Ectodermal cell (in vitro differentiated cells): ENCODE data around the gene AP3B1.
"Not testable (repeated sequence)": the region's sequence is repeated elsewhere in the genome, so short reads cannot be mapped to it uniquely, and the experiment has no call there.

ENCODE experiments used
- H3K27ac ChIP-seq: 2 replicates; pipeline ENCODE4 v1.7.0; 2013; ENCODE audit warnings: mild to moderate bottlenecking, low read depth, low read length; ENCODE audit not compliant: insufficient read depth, poor library complexity, severe bottlenecking
- H3K27me3 ChIP-seq: 2 replicates; pipeline ENCODE4 v1.7.0; 2013; ENCODE audit warnings: mild to moderate bottlenecking, low read length; ENCODE audit not compliant: insufficient read depth, control insufficient read depth, poor library complexity, severe bottlenecking
- H3K36me3 ChIP-seq: one replicate; pipeline ENCODE4 v1.7.0; 2013; ENCODE audit warnings: low read length; ENCODE audit not compliant: control insufficient read depth, insufficient read depth
- H3K4me1 ChIP-seq: one replicate; pipeline ENCODE4 v1.7.0; 2013; ENCODE audit warnings: low read length; ENCODE audit not compliant: control insufficient read depth, insufficient read depth
- H3K4me3 ChIP-seq: 2 replicates; pipeline ENCODE4 v1.7.0; 2013; ENCODE audit warnings: low read depth, low read length, control low read depth; ENCODE audit not compliant: insufficient read depth
- H3K9me3 ChIP-seq: 2 replicates; pipeline ENCODE4 v1.7.0; 2013; ENCODE audit warnings: mild to moderate bottlenecking, low read length, moderate library complexity; ENCODE audit not compliant: control insufficient read depth
- WGBS, 2 experiments: methylation state at CpG; one replicate each; pipeline ENCODE4 v1.1.7; 2013; ENCODE audit warnings: missing lambda C conversion rate in 2 of 2; 5-methylcytosine and 5-hydroxymethylcytosine counted together

Gene AP3B1

GRCh38 chr5:78090002-78090401 lies 204.5 kb downstream of the AP3B1 start:
- Histone ChIP-seq H3K27me3 (no peaks in the 10 kb centered on the region), H3K27ac (no peak overlapping the region), H3K4me1 (no peaks in the 10 kb centered on the region), H3K36me3 (peaks cover under 1% of the 10 kb centered on the region), H3K4me3 (no peak overlapping the region), H3K9me3 (no peaks in the 10 kb centered on the region)
- WGBS, 2 experiments = 93 to 100% methylated on average over 1 of the region's 1 CpG

GRCh38 chr5:78078858-78079257 lies 215.6 kb downstream of the AP3B1 start:
- H3K9me3 ChIP-seq = no peaks in the 10 kb centered on the region
- H3K36me3 ChIP-seq = no peaks in the 10 kb centered on the region
- no peak overlapping the region for H3K27ac ChIP-seq
- no peak overlapping the region for H3K4me3 ChIP-seq
- no peaks in the 10 kb centered on the region for H3K27me3 ChIP-seq
- no peaks in the 10 kb centered on the region for H3K4me1 ChIP-seq

GRCh38 chr5:78077369-78078068 lies 217.0 kb downstream of the AP3B1 start:
- 94 to 96% methylated on average over 4 of the region's 4 CpGs for WGBS, 2 experiments
- H3K36me3 ChIP-seq = no peaks in the 10 kb centered on the region
- H3K27ac ChIP-seq = no peak overlapping the region
- H3K9me3 ChIP-seq = no peaks in the 10 kb centered on the region
- H3K4me3 ChIP-seq = no peak overlapping the region
- H3K27me3 ChIP-seq = no peaks in the 10 kb centered on the region
- H3K4me1 ChIP-seq = no peaks in the 10 kb centered on the region

- WGBS, 2 experiments = 77 to 81% methylated on average over 2 of the region's 2 CpGs
These were observed 218.1 kb downstream of the AP3B1 start for GRCh38 chr5:78076351-78076750.

GRCh38 chr5:78075301-78075700 lies 219.2 kb downstream of the AP3B1 start:
- no peaks in the 10 kb centered on the region for H3K36me3 ChIP-seq
- H3K4me3 ChIP-seq = no peak overlapping the region
- 94 to 98% methylated on average over 3 of the region's 3 CpGs for WGBS, 2 experiments
- no peaks in the 10 kb centered on the region for H3K4me1 ChIP-seq
- H3K9me3 ChIP-seq = no peaks in the 10 kb centered on the region
- H3K27me3 ChIP-seq = no peaks in the 10 kb centered on the region
- H3K27ac ChIP-seq = no peak overlapping the region

More at GRCh38 chr5:78076351-78076750, 218.1 kb downstream of the AP3B1 start:
- H3K27me3 ChIP-seq = no peaks in the 10 kb centered on the region
- H3K4me3 ChIP-seq = no peak overlapping the region
- H3K36me3 ChIP-seq = no peaks in the 10 kb centered on the region
- no peaks in the 10 kb centered on the region for H3K9me3 ChIP-seq
- no peak overlapping the region for H3K27ac ChIP-seq
- no peaks in the 10 kb centered on the region for H3K4me1 ChIP-seq

- not testable (repeated sequence) for H3K27me3 ChIP-seq, H3K9me3 ChIP-seq, H3K27ac ChIP-seq, H3K4me1 ChIP-seq, H3K36me3 ChIP-seq, H3K4me3 ChIP-seq
- WGBS, 2 experiments = 69 to 74% methylated on average over 4 of the region's 4 CpGs
These were observed 223.8 kb downstream of the AP3B1 start for GRCh38 chr5:78070691-78071090.

- 88 to 97% methylated on average over 3 of the region's 3 CpGs for WGBS, 2 experiments
- not testable (repeated sequence) for H3K36me3 ChIP-seq, H3K4me1 ChIP-seq, H3K4me3 ChIP-seq, H3K27me3 ChIP-seq, H3K9me3 ChIP-seq, H3K27ac ChIP-seq
These were observed 226.9 kb downstream of the AP3B1 start for GRCh38 chr5:78067581-78067980.

- H3K27me3 ChIP-seq, H3K9me3 ChIP-seq, H3K4me3 ChIP-seq, H3K27ac ChIP-seq, H3K36me3 ChIP-seq, H3K4me1 ChIP-seq: not testable (repeated sequence)
- 90 to 93% methylated on average over 5 of the region's 5 CpGs for WGBS, 2 experiments
These were observed 227.8 kb downstream of the AP3B1 start for GRCh38 chr5:78066722-78067121.

- Histone ChIP-seq H3K27me3 (no peaks in the 10 kb centered on the region), H3K4me1 (no peaks in the 10 kb centered on the region)
- 86 to 90% methylated on average over 5 of the region's 5 CpGs for WGBS, 2 experiments
These were observed 228.8 kb downstream of the AP3B1 start for GRCh38 chr5:78065663-78066062.

GRCh38 chr5:78064941-78065472 lies 229.5 kb downstream of the AP3B1 start:
- no peak overlapping the region for H3K27ac ChIP-seq
- H3K4me1 ChIP-seq = no peaks in the 10 kb centered on the region
- H3K27me3 ChIP-seq = no peaks in the 10 kb centered on the region
- H3K36me3 ChIP-seq = no peaks in the 10 kb centered on the region
- WGBS, 2 experiments = 94% methylated on average over 12 of the region's 12 CpGs
- no peaks in the 10 kb centered on the region for H3K9me3 ChIP-seq
- H3K4me3 ChIP-seq = no peak overlapping the region

More at GRCh38 chr5:78065663-78066062, 228.8 kb downstream of the AP3B1 start:
- H3K36me3 ChIP-seq = no peaks in the 10 kb centered on the region
- H3K9me3 ChIP-seq = no peaks in the 10 kb centered on the region
- no peak overlapping the region for H3K27ac ChIP-seq
- no peak overlapping the region for H3K4me3 ChIP-seq
